Left renal cortex interstitium (tissue), 4 donors: ENCODE results near the gene CD63. TPM values are rescaled to one million over a fixed set of nuclear protein-coding genes. Genes with fewer than 3 reads are reported as not detected.

Source experiments
- DNase-seq, 4 donors: peaks; one replicate each; pipeline ENCODE4 v3.0.0-alpha.2; 2013; ENCODE audit warnings: low read depth in 4 of 4, low spot score in 2 of 4, missing footprints in 1 of 4
- polyA plus RNA-seq, 4 donors: library from polyadenylated mRNA; unstranded; fragments of 120-200 nt; gene quantifications; one replicate each; pipeline ENCODE4 v1.2.1, GENCODE V29; 2013; ENCODE audit not compliant: insufficient read length in 4 of 4

The CD63 gene
- polyA plus RNA-seq, 4 donors, result 607 to 729 (median 660) TPM

DNA sequence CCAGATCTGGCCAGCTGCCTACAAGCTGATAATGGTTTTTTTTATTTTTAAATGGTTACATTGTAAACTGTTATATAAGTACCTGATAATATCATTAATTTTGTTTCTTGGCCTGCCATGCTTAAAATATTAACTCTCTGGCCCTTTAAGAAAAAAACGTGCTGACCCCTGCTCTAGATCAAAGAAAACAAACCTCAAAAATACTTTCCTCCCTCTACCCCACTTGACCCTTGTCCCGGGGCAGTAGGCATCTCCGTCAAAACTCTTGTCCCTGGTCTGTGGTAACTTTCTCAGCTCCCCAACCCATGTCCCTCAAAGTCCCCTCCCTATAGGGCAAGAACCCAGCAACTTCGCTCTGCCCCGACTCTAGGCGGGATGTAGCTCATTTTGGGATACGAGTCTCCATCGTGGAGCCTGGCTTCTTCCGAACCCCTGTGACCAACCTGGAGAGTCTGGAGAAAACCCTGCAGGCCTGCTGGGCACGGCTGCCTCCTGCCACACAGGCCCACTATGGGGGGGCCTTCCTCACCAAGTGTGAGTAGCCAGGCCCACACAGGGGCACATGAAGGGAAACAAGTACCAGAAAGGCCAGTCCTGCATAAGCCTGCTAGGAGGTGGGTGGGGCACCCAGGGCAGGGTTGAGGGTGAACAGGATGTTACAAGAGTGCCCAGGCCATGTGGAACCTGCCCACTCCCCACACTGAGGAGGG is 5.1 kb downstream of the CD63 start:
- no peak for DNase-seq

- no peak for DNase-seq
Measured at GRCh38 chr12:55722948-55723347, 5.9 kb downstream of the CD63 start.

DNA sequence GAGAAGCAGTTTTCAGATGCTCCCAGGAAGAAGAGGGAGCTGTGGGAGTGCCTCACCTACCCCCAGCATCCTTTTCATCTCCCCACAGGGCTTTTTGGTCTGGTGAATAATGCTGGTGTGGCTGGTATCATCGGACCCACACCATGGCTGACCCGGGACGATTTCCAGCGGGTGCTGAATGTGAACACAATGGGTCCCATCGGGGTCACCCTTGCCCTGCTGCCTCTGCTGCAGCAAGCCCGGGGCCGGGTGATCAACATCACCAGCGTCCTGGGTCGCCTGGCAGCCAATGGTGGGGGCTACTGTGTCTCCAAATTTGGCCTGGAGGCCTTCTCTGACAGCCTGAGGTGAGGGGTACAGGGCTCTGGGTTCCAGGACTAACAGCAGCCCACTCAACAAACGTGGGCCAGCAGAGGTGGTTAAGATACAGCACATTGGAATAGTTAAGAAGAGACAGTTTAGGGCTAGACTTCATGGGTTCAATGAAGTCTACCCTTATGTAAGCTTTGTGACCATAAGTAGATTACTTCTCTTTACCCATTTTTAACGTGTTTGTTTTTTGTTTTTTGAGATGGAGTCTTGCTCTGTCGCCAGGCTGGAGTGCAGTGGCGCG is 7.1 kb downstream of the CD63 start:
- DNase-seq, result no peak

DNA sequence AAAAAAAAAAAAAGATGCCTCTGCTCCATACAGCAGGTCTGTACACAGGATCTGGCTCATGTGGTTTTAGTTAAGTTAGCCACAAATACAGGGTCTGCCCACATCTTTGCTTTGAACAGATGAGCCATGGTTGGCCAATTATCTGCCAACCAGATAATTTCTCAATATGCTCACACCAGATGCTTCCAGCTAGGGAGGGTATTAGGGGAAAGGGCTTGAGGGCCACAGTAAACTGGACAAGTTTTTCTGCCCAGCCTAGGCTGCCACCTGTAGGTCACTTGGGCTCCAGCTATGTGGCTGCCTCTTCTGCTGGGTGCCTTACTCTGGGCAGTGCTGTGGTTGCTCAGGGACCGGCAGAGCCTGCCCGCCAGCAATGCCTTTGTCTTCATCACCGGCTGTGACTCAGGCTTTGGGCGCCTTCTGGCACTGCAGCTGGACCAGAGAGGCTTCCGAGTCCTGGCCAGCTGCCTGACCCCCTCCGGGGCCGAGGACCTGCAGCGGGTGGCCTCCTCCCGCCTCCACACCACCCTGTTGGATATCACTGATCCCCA is 7.8 kb downstream of the CD63 start:
- no peak for DNase-seq

DNA sequence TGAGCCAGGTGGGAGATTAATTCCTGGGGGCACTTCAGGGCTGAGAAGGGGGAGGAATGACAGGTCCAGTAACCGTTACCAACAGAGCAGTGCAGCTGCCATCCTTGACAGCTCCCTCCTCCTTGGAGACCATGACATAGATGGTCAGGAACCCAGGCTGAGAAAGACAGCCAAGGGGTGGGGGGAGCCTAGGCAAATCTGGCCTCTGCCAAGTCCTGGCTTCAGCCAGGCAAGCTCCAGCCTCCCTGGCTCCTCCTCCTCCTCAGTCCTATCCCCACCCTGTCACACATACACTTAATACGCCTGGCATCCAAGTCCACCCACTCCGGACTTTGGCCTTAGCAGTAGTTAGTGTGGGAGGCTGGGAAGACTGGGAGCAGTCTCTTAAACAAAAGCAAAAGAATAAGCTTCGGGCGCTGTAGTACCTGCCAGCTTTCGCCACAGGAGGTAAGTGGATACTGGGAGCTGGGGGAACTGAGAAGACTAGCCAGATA is 8.7 kb downstream of the CD63 start, which contains the start of gene RDH5:
Gene RDH5 (plus strand): TSS at position 323 of the 494 bp plus-strand sequence. CDS start 792 bp downstream, outside the sequence.
- no peak for DNase-seq

DNA sequence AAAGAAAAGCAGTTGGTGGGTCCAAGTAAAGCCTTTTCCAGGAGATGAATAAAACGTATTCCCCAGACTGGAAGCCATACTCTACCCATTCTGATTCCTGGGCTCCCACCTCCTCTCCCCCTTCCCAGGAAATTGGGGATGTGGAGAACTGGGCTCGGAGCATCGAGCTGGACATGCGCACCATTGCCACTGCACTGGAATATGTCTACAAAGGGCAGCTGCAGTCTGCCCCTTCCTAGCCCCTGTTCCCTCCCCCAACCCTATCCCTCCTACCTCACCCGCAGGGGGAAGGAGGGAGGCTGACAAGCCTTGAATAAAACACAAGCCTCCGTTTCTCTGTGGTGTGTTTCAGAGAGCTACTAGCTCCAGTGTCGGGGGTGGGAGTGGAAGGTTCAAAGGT is 9.4 kb downstream of the CD63 start:
- DNase-seq, result no peak

DNA sequence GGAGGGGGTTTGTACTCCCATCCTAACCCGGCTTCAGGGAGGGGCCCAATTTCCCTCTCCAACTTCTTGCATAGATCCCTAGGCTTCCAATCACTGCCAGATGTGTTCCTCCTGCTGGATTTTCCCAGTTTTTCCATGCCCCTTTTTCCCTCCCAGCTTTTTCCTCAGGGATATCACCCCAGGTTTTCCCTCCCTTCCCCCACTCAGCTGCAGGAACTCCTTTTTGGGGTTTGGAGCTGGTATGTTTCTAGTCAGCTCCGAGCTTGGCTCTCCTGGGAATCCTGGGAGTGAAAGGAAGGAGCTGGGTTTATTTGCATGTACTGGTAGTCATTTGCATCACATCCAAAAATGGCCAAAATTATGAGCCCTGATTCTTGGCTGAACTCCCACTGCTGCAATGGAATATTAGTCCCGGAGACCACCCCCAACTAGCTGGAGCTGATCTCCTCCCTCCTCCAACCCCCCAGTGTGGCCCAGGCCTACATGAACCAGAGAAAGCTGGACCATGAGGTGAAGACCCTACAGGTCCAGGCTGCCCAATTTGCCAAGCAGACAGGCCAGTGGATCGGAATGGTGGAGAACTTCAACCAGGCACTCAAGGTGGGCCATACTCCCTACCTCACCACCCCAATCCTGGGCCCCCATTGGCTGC is 10.1 kb downstream of the CD63 start:
- DNase-seq, result no peak

DNA sequence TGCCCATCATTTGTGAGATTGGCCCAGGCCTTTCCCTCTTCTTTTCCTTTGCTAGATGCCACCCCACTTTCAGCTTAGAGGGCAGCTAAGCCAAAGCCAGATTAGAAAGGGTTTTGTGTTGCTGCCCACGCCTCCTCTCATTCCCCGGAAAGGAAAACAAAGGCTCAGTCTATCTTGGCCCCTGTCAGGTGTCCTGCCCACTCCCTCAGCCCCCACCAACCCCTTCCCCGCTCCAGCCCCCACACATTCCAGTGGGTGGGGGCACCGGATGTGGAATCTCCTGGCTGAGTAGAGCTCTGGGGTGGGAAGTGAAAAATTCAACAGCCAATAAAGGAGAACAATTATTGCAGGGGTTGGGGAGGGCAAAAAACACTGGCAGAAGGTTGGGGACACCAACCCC is 10.8 kb downstream of the CD63 start:
- DNase-seq, result no peak

DNA sequence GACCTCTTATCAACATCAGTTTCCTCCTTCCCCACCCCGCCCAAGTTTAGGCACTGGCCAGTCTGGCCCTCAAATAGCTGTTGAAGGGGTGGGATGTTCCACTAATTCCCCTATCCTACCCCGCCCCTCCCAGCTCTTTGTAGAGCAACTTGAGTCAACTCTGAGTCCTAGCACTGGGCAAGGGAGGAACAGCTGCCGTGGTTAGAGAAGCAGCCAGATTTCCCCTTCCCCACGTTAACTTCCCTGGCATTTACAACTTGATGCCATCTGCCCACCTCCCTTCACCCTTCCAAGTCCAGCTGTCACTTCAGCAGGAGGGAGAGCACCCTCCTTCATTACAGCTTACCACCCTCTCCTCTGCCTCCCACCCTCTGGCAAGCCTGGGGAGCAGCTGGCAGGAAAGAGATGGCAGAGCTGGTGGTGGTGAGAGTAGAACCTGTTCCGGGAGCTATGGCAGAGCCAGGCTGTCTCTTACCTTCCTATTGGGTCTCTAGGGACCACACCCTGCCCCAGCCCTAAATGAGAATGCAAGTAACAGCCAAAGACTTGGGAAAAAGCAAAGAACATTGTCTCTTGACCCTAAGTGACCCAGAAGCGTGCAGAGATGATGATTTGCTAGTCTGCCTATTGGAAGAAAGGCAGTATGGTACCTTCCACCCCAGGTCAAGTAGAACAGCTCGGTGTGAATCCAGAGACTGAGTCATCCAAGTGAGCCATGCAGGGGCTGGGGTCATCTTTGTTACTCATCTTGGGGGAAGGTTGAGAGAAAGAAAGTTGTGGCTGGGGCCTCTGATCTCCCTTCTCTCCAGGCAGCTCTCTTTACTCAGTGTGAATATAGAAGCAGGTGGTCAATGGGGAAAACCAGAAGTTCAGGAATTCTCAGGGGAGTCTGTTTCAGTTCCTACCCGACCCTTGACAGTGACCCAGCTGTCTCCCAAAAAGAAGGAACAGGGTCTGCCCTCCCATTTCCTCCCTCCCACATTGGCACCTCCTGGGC is 11.5 kb downstream of the CD63 start:
- no peak for DNase-seq

DNA sequence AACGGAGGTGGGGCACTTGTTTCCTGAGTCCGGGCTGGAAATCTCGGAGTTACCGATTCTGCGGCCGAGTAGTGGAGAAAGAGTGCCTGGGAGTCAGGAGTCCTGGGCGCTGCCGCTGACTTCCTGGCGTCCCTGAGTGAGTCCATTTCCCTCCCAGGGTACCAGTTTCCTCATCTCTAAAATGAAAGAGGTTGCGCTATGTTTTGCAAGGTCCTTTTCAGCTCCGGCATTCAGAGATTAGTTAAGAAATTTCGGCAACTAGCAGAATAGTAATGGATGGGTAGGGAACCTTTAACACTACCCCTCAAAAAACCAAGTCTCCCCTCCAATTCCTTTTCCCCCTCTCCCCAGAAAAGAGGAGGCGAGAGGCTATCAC is 12.2 kb downstream of the CD63 start:
- no peak for DNase-seq

DNA sequence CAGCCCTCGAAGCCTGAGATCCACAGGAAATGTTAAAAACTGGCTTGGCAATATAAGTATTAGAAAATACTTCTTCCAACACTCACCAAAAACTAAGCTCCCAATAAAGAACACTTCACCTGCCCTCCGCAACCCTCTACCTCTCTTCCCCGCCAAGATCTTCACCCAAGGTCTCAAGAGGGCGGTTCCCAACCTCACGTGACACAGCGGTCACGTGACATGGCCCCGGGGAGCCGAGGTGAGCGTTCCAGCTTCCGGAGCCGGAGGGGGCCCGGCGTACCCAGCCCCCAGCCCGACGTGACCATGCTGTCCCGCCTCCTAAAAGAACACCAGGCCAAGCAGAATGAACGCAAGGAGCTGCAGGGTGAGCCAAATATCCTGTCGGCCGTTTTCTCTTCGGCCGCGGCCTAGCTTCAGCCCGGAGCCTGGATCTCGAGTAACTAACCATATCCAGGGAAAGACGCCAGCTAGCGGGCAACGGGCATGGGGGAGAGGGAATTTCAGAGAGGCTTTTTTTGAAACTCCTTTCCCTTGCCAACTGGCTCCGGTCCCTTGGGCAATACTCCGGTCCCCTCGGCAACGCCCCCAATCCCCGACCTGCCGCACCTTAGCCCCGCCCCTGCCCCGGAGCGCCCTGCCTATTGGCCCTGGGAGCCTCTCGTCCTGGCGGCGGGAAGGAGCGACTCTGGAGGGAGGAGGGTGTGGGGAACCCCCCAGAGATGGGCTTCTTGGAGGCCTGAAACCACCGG is 12.8 kb downstream of the CD63 start, which contains the start of gene BLOC1S1:
Gene BLOC1S1 (plus strand): TSS at position 214 of the 749 bp plus-strand sequence. CDS start 6 bp downstream, at position 220.
- peak in 2 of 4 donors; percentile 93 for DNase-seq

- no peak for DNase-seq
Measured at GRCh38 chr12:55715169-55715764, 13.5 kb downstream of the CD63 start.

DNA sequence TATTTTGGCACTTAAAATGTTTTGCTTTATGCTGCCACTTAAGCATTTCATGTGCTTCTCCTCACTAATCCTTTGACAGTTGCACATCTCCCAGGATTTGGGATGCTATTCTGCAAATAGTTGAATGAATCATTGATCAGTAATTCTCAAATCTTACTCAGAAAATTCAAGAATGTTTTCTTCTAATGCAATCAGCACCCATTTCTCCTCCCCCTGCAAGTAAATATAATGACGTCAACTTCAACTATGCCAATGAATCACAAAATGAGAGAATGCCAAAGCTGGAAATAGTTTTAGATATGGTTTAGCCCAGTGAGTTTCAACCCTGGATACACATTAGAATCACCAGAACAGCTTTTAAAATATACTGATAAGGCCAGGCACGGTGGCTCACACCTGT is 15.1 kb downstream of the CD63 start:
- DNase-seq, result no peak

DNA sequence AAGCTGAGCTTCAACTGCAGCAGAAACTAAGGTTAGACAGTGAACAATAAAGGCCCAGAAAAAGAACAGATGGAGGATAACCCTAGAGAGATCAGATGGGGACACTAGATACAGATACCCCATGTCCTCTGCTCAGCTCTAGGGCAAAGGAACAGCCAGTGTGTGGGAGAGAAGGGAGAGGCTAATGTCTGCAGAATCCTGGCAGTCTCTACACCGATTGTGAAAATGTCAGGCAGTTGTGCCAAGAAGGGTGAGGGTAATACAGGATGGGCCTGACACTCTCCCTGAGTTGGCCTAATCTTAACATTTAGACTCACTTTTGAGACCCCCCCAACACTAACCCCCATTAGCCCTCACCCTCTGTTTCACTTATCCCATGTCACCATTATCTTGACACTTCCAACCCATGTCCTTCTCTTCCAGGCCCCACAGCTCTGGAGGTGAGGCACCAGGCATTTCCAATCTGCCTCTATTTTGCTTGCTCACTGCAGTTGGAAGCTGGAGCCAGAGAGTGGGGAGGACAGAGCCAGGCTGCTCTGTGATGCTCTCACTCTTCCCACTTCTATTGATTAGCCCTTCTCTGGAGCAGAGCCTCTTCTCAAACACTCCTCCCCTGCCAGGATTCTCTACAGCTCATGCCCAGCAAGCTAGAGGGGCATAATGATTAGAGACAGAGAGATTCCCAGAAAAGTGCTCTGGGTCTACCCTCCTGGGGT is 16.0 kb downstream of the CD63 start:
- DNase-seq, result no peak

DNA sequence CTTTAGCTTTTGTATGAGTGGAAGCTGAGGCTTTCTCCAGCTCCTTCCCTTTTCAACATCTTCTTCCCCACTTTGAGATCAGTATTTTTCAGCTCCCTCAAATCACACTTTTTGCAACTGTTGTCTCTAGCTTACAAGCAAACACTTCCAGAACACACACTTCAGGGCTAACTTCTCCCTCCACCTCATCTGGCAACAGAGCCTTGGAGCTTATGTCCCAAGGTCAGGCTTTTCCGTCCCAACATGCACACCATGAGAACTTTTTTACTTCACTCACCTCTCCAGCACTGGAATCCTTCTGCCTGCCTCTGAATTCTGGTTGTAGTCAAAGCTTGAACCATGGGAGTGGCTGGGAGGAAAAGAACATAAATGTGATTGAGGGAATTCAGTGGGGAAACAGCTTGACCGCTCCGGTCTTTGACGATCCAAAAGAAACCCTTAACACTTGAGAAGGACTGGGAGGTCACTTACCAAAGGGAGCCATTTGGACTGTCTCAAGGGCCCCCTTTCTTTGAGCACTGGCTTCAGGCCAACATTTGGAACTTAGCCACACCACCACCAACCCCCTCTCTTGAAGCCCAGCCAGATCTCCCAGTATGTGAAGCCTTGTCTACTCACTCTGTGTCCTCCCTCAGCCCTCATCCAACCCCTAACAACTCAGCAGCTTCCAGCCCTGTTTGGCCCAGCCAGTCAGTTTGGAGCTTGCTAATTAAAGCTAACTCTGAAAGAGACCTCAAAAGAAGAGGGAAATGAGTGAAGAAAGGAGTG is 16.8 kb downstream of the CD63 start:
- peak in 1 of 4 donors; percentile 49 for DNase-seq

DNA sequence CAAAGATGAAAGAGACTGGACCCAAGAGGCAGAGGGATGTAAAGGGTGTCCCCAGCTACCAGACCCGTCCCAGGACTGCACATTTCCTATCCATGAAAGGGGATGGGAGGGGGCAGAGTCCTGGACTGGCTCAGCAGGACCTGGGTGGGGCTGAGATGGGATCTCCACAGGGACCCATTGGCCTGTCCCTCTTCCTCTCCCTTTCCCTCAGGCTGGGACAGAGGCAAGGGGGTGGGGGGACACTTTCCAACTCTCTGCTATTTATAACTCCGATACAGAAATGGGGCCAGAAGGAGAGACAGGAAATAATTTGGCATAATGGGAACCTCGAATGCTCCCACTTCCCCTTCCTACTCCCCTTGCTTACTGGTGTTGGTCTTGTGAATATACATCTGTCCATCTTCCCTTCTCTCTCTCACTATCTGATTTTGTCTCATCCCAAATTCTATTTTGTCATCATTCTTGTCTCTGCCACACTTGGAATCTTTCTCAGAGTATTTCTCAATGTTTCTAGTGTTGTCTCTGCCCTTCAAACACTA is 20.0 kb downstream of the CD63 start:
- no peak for DNase-seq
